Kidney epithelial cell (primary cell): Measurements from ENCODE around the gene SIAH3. TPM values are rescaled to one million over a fixed set of nuclear protein-coding genes. Genes with fewer than 3 reads are reported as not detected.
A peak's percentile ranks its signal among the peaks of the same experiment; 100 is the strongest.

Experiments used
- DNase-seq: peaks from one replicate; pipeline ENCODE4 v3.0.0-alpha.2; 2010; ENCODE audit warnings: low read depth
- H3K27me3 ChIP-seq: 2 replicates; pipeline ENCODE4 v1.6.0; 2011; ENCODE audit warnings: low read length; ENCODE audit not compliant: control insufficient read depth, insufficient read depth
- H3K36me3 ChIP-seq: 2 replicates; pipeline ENCODE4 v1.5.1; 2011; ENCODE audit warnings: low read length; ENCODE audit not compliant: control insufficient read depth, insufficient read depth
- H3K4me3 ChIP-seq: 2 replicates; pipeline ENCODE4 v1.5.1; 2011; ENCODE audit warnings: low read depth, mild to moderate bottlenecking, control low read depth, low read length
- CTCF ChIP-seq: IDR thresholded peaks from 2 replicates; pipeline ENCODE4 v1.5.1; 2011; ENCODE audit warnings: mild to moderate bottlenecking, moderate library complexity, low read length, control low read depth, inconsistent platforms; ENCODE audit not compliant: insufficient read depth, poor library complexity, severe bottlenecking
- total RNA-seq: library from RNA; depleted of rRNA; stranded (reverse); fragments of >200 nt; gene quantifications from 2 replicates; pipeline ENCODE4 v1.2.3, GENCODE V29; 2015

The SIAH3 gene
- total RNA-seq, 1 donor from 2014 or later, result 0.13 TPM

GRCh38 chr13:45852494-45852893 is 941 bp upstream of the SIAH3 start:
- no peak for TF ChIP-seq CTCF
- no peak overlapping the region for H3K4me3 ChIP-seq
- no peak for DNase-seq
- H3K27me3 ChIP-seq, result no peaks in the 10 kb centered on the region
- H3K36me3 ChIP-seq, result no peaks in the 10 kb centered on the region

GRCh38 chr13:45851956-45852355 is 403 bp upstream of the SIAH3 start:
- no peak for DNase-seq
- peak overlapping the region; percentile 49 for H3K4me3 ChIP-seq
- no peaks in the 10 kb centered on the region for H3K27me3 ChIP-seq
- TF ChIP-seq CTCF, result no peak
- no peaks in the 10 kb centered on the region for H3K36me3 ChIP-seq

GRCh38 chr13:45850027-45850613 is 1.4 kb downstream of the SIAH3 start:
- TF ChIP-seq CTCF, result no peak
- Histone ChIP-seq H3K36me3 (no peaks in the 10 kb centered on the region), H3K27me3 (no peaks in the 10 kb centered on the region), H3K4me3 (peak overlapping the region; percentile 49)
- DNase-seq, result no peak

- DNase-seq, result no peak
- no peaks in the 10 kb centered on the region for H3K27me3 ChIP-seq
- TF ChIP-seq CTCF, result no peak
- H3K36me3 ChIP-seq, result no peaks in the 10 kb centered on the region
- no peak overlapping the region for H3K4me3 ChIP-seq
These were observed 2.1 kb downstream of the SIAH3 start for GRCh38 chr13:45849408-45849807.

GRCh38 chr13:45847554-45848224 is 3.9 kb downstream of the SIAH3 start:
- Histone ChIP-seq H3K36me3 (no peaks in the 10 kb centered on the region), H3K4me3 (no peak overlapping the region), H3K27me3 (no peaks in the 10 kb centered on the region)
- DNase-seq, result peak; percentile 50
- TF ChIP-seq CTCF, result no peak

GRCh38 chr13:45846681-45847080 is 4.9 kb downstream of the SIAH3 start:
- Histone ChIP-seq H3K36me3 (no peaks in the 10 kb centered on the region), H3K4me3 (no peak overlapping the region), H3K27me3 (no peaks in the 10 kb centered on the region)
- no peak for TF ChIP-seq CTCF
- no peak for DNase-seq
